NOMO-1 (cell line): ENCODE results near the gene AP4M1.
A peak's percentile ranks its signal among the peaks of the same experiment; 100 is the strongest.

Experiments used
- DNase-seq, 2 experiments: peaks; one replicate each; lab custom pipeline; 2025; ENCODE audit not compliant: unreplicated experiment in 2 of 2; lab: John Stamatoyannopoulos, UW

Gene AP4M1

DNA sequence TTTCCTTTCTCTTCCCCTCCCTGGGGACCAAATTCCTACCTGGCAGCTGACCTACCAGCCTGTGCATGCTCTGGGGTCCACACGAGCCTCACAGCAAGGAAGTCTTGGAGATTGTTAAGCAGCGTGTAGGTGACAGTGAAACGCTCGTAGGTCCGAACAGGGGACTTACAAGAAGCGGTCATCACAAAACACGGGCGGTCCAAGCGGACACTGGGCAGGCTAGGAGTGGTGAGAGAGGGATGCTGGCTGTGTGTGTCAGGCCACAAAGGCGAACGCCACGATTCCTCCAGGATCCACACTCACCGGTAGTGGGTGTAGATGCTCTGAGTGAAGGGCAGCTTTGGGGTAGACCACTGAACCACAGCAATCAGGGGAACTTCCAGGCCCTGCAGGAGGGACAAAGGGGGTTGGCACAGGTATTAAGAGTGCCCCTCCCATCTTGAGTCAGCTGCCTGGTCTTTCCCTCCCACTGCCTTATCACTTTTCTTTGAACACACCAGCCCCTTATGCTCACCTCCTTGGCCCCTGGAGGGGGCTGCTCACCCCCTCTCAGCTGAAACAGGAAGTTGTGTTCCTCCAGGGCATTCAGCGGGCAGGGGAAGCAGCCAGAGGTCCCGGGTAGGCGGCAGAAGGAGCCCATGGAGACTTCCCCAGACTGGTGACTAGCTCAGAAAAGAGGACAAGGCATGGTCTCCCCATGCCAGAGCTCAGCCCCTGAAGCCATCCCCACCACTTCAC is 55.1 kb downstream of the AP4M1 start:
- peak; percentile 28 to 45 for DNase-seq

DNA sequence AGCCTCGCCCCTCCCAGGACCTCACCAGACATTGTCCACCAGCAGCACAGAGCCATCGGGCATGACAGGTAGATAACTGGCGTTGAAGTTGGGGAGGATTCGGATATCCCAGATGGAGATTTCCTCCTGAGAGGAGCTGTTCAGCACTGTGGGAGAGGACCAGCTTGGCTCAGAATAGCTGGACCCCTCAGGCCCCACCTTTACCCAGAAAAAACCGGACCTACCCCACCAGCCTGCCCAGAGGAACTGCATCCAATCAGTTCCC is 55.6 kb downstream of the AP4M1 start:
- no peak for DNase-seq

DNA sequence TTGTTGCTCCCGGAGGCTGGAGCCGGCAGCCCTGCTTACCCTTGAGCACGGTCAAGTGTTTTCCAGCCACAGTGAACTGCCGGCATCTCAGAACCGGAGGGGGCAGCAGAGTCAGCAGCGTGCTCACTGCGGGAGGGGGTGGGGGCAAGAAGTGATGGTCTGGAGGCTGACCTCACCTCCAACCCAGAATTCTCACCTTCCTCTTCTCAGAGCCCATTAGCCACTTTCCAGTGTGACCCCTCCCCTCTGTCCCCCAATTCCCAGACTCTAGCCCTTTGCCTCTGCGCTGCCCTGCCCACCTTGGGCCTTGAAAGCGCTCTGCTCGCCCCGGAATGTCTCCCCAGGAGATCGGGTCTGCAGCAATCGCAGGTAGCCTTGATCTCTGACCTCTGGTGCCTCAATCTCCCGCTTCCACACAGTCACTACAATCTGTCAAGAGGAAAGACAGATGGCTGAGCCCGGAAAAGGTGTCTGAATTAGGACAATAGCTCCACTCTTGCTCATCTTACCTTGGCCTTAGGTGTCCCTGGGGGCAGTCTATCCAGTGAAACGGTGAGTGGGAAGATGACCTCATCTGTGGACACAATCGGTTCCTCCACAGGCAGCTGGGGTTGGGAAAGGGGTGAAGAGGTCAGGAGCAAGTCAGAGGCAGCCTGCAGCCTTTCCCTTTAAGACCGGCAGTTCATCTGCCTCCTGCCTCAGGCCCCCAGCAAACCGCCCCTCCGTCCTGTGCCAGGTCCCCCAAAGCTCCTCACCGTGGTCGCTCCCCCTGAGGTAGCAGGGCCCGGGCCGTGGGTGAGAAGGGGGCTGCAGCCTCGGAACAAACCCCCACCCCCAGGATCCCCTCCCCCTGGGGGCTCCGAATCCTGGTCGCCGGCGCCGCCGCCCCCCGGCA is 56.1 kb downstream of the AP4M1 start:
- no peak for DNase-seq
